ENCODE results near the gene NINJ2. TPM values are rescaled to one million over a fixed set of nuclear protein-coding genes. Genes with fewer than 3 reads are reported as not detected.

Gene NINJ2
- total RNA-seq, 1 experiment from 2014 or later, result not detected

GRCh38 chr12:685388-685787, 22.1 kb upstream of the NINJ2 start:
- CTCF ChIA-PET, result interaction anchor here (0.6 to 1.1 kb wide), 2 partner anchors 9 to 300 kb away, joined by 6 to 14 read pairs; no protein-coding TSS in a partner anchor
- no peaks in the 10 kb centered on the region for H3K36me3 Mint-ChIP-seq (ENCODE audit: insufficient read depth, unreplicated experiment)
- H3K27ac Mint-ChIP-seq (ENCODE audit: unreplicated experiment), result no peak overlapping the region
- H3K4me3 Mint-ChIP-seq (ENCODE audit: low read depth, unreplicated experiment), result no peak overlapping the region
- no TSS peak for BruUV-seq (replicated peaks)
- H3K9me3 Mint-ChIP-seq (ENCODE audit: low read depth, unreplicated experiment), result no peaks in the 10 kb centered on the region
- H3K27me3 Mint-ChIP-seq (ENCODE audit: unreplicated experiment), result no peaks in the 10 kb centered on the region
- no peak for DNase-seq
- no peaks in the 10 kb centered on the region for H3K4me1 Mint-ChIP-seq (ENCODE audit: low read depth, unreplicated experiment)
- intact Hi-C loops (cut with micrococcal nuclease; ENCODE audit: unreplicated experiment), result no loop called here
- no peak for TF ChIP-seq CTCF (IDR thresholded peaks at IDR 0.05; ENCODE audit: unreplicated experiment)

GRCh38 chr12:684416-684815, 21.2 kb upstream of the NINJ2 start:
- no peaks in the 10 kb centered on the region for H3K9me3 Mint-ChIP-seq (ENCODE audit: low read depth, unreplicated experiment)
- H3K27me3 Mint-ChIP-seq (ENCODE audit: unreplicated experiment), result peaks cover 2% of the 10 kb centered on the region
- DNase-seq, result no peak
- no peaks in the 10 kb centered on the region for H3K36me3 Mint-ChIP-seq (ENCODE audit: insufficient read depth, unreplicated experiment)
- CTCF ChIA-PET, result no interaction called here
- TF ChIP-seq CTCF (IDR thresholded peaks at IDR 0.05; ENCODE audit: unreplicated experiment), result no peak
- intact Hi-C loops (cut with micrococcal nuclease; ENCODE audit: unreplicated experiment), result no loop called here
- no peaks in the 10 kb centered on the region for H3K4me1 Mint-ChIP-seq (ENCODE audit: low read depth, unreplicated experiment)
- no peak overlapping the region for H3K27ac Mint-ChIP-seq (ENCODE audit: unreplicated experiment)
- BruUV-seq (replicated peaks), result no TSS peak
- no peak overlapping the region for H3K4me3 Mint-ChIP-seq (ENCODE audit: low read depth, unreplicated experiment)

DNA sequence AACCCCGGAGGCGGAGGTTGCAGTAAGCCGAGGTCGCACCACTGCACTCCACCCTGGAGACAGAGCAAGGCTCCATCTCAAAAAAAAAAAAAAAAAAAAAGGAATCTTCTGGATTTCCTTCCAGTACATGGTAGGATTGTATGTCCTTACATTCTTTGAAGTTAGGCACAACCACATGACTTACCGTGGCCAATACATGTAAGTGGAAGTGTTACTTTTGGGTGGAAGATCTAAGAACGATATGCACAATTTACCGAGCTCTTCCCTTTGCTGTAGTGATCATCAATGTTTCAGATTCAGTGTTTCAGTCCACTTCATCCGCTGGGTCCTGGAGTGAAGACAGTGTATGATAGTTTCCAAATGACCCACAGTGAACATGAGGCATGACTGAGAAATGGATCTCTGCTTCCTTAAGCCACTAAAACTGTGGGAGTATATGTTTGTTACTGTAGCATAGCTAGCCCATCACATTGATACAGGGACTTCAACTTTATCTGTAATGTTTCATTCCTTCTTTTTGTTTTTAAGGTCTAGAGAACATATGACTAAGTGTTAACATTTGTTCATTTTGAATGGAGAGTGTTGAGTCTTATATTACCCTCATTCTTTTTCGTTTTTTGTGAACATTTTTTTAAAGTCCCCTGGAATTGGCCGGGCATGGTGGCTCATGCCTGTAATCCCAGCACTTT, 18.5 kb upstream of the NINJ2 start:
- intact Hi-C loops (cut with micrococcal nuclease; ENCODE audit: unreplicated experiment), result no loop called here
- Mint-ChIP-seq H3K9me3 (ENCODE audit: low read depth, unreplicated experiment) (no peaks in the 10 kb centered on the region), H3K27me3 (ENCODE audit: unreplicated experiment) (peaks cover 8% of the 10 kb centered on the region), H3K4me3 (ENCODE audit: low read depth, unreplicated experiment) (no peak overlapping the region), H3K36me3 (ENCODE audit: insufficient read depth, unreplicated experiment) (no peaks in the 10 kb centered on the region), H3K4me1 (ENCODE audit: low read depth, unreplicated experiment) (no peaks in the 10 kb centered on the region), H3K27ac (ENCODE audit: unreplicated experiment) (no peak overlapping the region)
- no peak for DNase-seq
- no peak for TF ChIP-seq CTCF (IDR thresholded peaks at IDR 0.05; ENCODE audit: unreplicated experiment)
- BruUV-seq (replicated peaks), result no TSS peak
- CTCF ChIA-PET, result interaction anchor here (0.6 kb wide), 1 partner anchor 483 kb away, joined by 6 read pairs; no protein-coding TSS in a partner anchor

GRCh38 chr12:678747-679712, 15.8 kb upstream of the NINJ2 start:
- Mint-ChIP-seq H3K27me3 (ENCODE audit: unreplicated experiment) (peaks cover 8% of the 10 kb centered on the region), H3K27ac (ENCODE audit: unreplicated experiment) (no peak overlapping the region), H3K9me3 (ENCODE audit: low read depth, unreplicated experiment) (no peaks in the 10 kb centered on the region), H3K36me3 (ENCODE audit: insufficient read depth, unreplicated experiment) (no peaks in the 10 kb centered on the region), H3K4me1 (ENCODE audit: low read depth, unreplicated experiment) (no peaks in the 10 kb centered on the region), H3K4me3 (ENCODE audit: low read depth, unreplicated experiment) (no peak overlapping the region)
- no TSS peak for BruUV-seq (replicated peaks)
- TF ChIP-seq CTCF (IDR thresholded peaks at IDR 0.05; ENCODE audit: unreplicated experiment), result no peak
- CTCF ChIA-PET, result no interaction called here
- intact Hi-C loops (cut with micrococcal nuclease; ENCODE audit: unreplicated experiment), result no loop called here
- DNase-seq, result no peak
